H1 (cell line): ENCODE results near the gene WDR7. TPM values are rescaled to one million over a fixed set of nuclear protein-coding genes. Genes with fewer than 3 reads are reported as not detected.

Source experiments
- CTCF ChIA-PET: fragments of 300-600 bp; sonication (Branson Sonifier 250); formaldehyde crosslinking; loops from one replicate; lab custom pipeline; 2021; ENCODE audit not compliant: partially characterized antibody; lab: Charles Lee
- POLR2A ChIA-PET: fragments of 300-600 bp; sonication (Branson Sonifier 250); formaldehyde crosslinking; loops from one replicate; lab custom pipeline; 2021; ENCODE audit warnings: inconsistent platforms; ENCODE audit not compliant: partially characterized antibody; lab: Charles Lee
- DNase-seq, 2 experiments: peaks; one replicate each; pipeline versions ENCODE4 v3.0.0 to v3.0.0-alpha.2; 2010 to 2022; ENCODE audit warnings: low spot score in 2 of 2, low read depth in 1 of 2, mixed read lengths in 1 of 2
- FAIRE-seq: peaks from 2 replicates; lab custom pipeline; 2011; peaks lifted over from hg19 to GRCh38; lab: Jason Lieb, UNC
- H2AFZ ChIP-seq: 2 replicates; pipeline ENCODE4 v1.8.1; 2012; ENCODE audit warnings: low read length, inconsistent platforms
- H2AK5ac ChIP-seq: 2 replicates; pipeline ENCODE4 v1.6.1; 2013; ENCODE audit warnings: low read depth, low read length
- H2BK120ac ChIP-seq: replicated peaks from 2 replicates; pipeline ENCODE3; 2013; ENCODE audit warnings: low read depth, low read length, inconsistent platforms
- H2BK12ac ChIP-seq: 2 replicates; pipeline ENCODE4 v1.6.1; 2013; ENCODE audit warnings: low read depth, low read length
- H2BK15ac ChIP-seq: 2 replicates; pipeline ENCODE4 v1.6.1; 2013; ENCODE audit warnings: low read length
- H2BK20ac ChIP-seq: 2 replicates; pipeline ENCODE4 v1.6.1; 2013; ENCODE audit warnings: low read length
- H2BK5ac ChIP-seq: 2 replicates; pipeline ENCODE4 v1.6.1; 2013; ENCODE audit warnings: low read depth, low read length
- H3K14ac ChIP-seq: 2 replicates; pipeline ENCODE4 v1.6.1; 2013; ENCODE audit warnings: inconsistent platforms; ENCODE audit not compliant: insufficient read length
- H3K18ac ChIP-seq: 2 replicates; pipeline ENCODE4 v1.6.1; 2013; ENCODE audit warnings: low read length; ENCODE audit errors: extremely low read depth
- H3K23ac ChIP-seq: 2 replicates; pipeline ENCODE4 v1.6.1; 2013; ENCODE audit warnings: inconsistent platforms; ENCODE audit not compliant: insufficient read length
- H3K23me2 ChIP-seq: 2 replicates; pipeline ENCODE4 v1.6.1; 2013; ENCODE audit warnings: low read depth, low read length
- H3K27ac ChIP-seq: 2 replicates; pipeline ENCODE4 v1.6.1; 2011; ENCODE audit warnings: low read depth, low read length, inconsistent platforms
- H3K27me3 ChIP-seq, 4 experiments: replicated peaks in 1 of 4; 1 replicate in 1 of 4; 2 replicates in 3 of 4; pipeline versions ENCODE4 v1.6.1 to v1.8.1; 2011 to 2013; ENCODE audit warnings: low read length in 3 of 4, mild to moderate bottlenecking in 3 of 4, inconsistent platforms in 2 of 4, mixed read lengths in 2 of 4, moderate library complexity in 1 of 4; ENCODE audit not compliant: control insufficient read depth in 3 of 4, insufficient read depth in 3 of 4; ENCODE audit errors: extremely low read depth in 1 of 4
- H3K36me3 ChIP-seq, 4 experiments: 2 replicates each; pipeline versions ENCODE4 v1.6.1 to v1.8.1; 2011 to 2013; ENCODE audit warnings: mild to moderate bottlenecking in 4 of 4, low read length in 3 of 4, moderate library complexity in 2 of 4, control low read depth in 1 of 4, inconsistent platforms in 1 of 4; ENCODE audit not compliant: insufficient read depth in 4 of 4, control insufficient read depth in 2 of 4
- H3K4ac ChIP-seq: replicated peaks from 2 replicates; pipeline ENCODE3; 2013; ENCODE audit warnings: low read length, low read depth, mixed read lengths, inconsistent platforms; ENCODE audit not compliant: insufficient read length
- H3K4me1 ChIP-seq, 4 experiments: replicated peaks in 1 of 4; 1 replicate in 1 of 4; 2 replicates in 3 of 4; pipeline versions ENCODE4 v1.6.1 to v1.8.1; 2011 to 2013; ENCODE audit warnings: low read length in 3 of 4, inconsistent platforms in 2 of 4, mixed read lengths in 1 of 4; ENCODE audit not compliant: insufficient read depth in 4 of 4, control insufficient read depth in 3 of 4
- H3K4me2 ChIP-seq, 2 experiments: 2 replicates each; pipeline versions ENCODE4 v1.6.1 to v1.8.1; 2011 to 2013; ENCODE audit warnings: low read depth in 2 of 2, low read length in 2 of 2, control low read depth in 1 of 2, inconsistent platforms in 1 of 2, mild to moderate bottlenecking in 1 of 2; ENCODE audit not compliant: insufficient read depth in 1 of 2
- H3K4me3 ChIP-seq, 4 experiments: fragments of 200-600, 300-600 bp in 1 of 4; sonication (generic), shearing (Covaris generic), sonication (Bioruptor Twin) in 1 of 4; 2 replicates each; pipeline versions ENCODE4 v1.5.1 to v1.8.1; 2011 to 2016; ENCODE audit warnings: low read length in 4 of 4, low read depth in 3 of 4, control low read depth in 2 of 4, inconsistent platforms in 2 of 4, mild to moderate bottlenecking in 2 of 4, mixed read lengths in 1 of 4, moderate library complexity in 1 of 4; ENCODE audit not compliant: insufficient read depth in 2 of 4; ENCODE audit errors: extremely low read depth in 1 of 4
- H3K56ac ChIP-seq: replicated peaks from 2 replicates; pipeline ENCODE3; 2013; ENCODE audit warnings: low read depth, mild to moderate bottlenecking, mixed read lengths, low read length, inconsistent platforms; ENCODE audit not compliant: insufficient read length
- H3K79me1 ChIP-seq: 2 replicates; pipeline ENCODE4 v1.6.1; 2013; ENCODE audit warnings: low read depth, low read length, control low read depth
- H3K79me2 ChIP-seq, 2 experiments: 2 replicates each; pipeline versions ENCODE4 v1.6.1 to v1.8.1; 2012 to 2013; ENCODE audit warnings: low read length in 2 of 2, mild to moderate bottlenecking in 2 of 2, inconsistent platforms in 1 of 2; ENCODE audit not compliant: insufficient read depth in 2 of 2, control insufficient read depth in 1 of 2
- H3K9ac ChIP-seq, 4 experiments: replicated peaks in 1 of 4; 1 replicate in 1 of 4; 2 replicates in 3 of 4; pipeline versions ENCODE4 v1.6.1 to v1.8.1; 2011 to 2013; ENCODE audit warnings: low read depth in 3 of 4, low read length in 3 of 4, control low read depth in 2 of 4, mild to moderate bottlenecking in 2 of 4, moderate library complexity in 2 of 4, inconsistent platforms in 1 of 4; ENCODE audit errors: extremely low read depth in 1 of 4
- H3K9me3 ChIP-seq, 2 experiments: 2 replicates each; pipeline versions ENCODE4 v1.6.1 to v1.8.1; 2012 to 2013; ENCODE audit warnings: mild to moderate bottlenecking in 2 of 2, moderate library complexity in 2 of 2, control low read depth in 1 of 2, inconsistent platforms in 1 of 2, low read depth in 1 of 2, low read length in 1 of 2, mixed read lengths in 1 of 2; ENCODE audit not compliant: insufficient read depth in 2 of 2
- H4K20me1 ChIP-seq, 2 experiments: replicated peaks in 1 of 2; 2 replicates each; pipeline versions ENCODE3 to v1.8.1; 2011 to 2013; ENCODE audit warnings: inconsistent platforms in 2 of 2, low read length in 2 of 2, mild to moderate bottlenecking in 1 of 2; ENCODE audit not compliant: insufficient read depth in 2 of 2, control insufficient read depth in 1 of 2
- H4K5ac ChIP-seq: 2 replicates; pipeline ENCODE4 v1.6.1; 2013; ENCODE audit warnings: low read length, low read depth, mixed read lengths, inconsistent platforms; ENCODE audit not compliant: insufficient read length
- H4K8ac ChIP-seq: 2 replicates; pipeline ENCODE4 v1.8.0; 2013; ENCODE audit warnings: mild to moderate bottlenecking, moderate library complexity, low read length, inconsistent platforms; ENCODE audit not compliant: insufficient read depth; ENCODE audit errors: extremely low read depth
- H4K91ac ChIP-seq: replicated peaks from 2 replicates; pipeline ENCODE3; 2013; ENCODE audit warnings: low read length, mixed read lengths, inconsistent platforms; ENCODE audit not compliant: insufficient read length
- KDM1A ChIP-seq: fragments of 200-600, 300-600 bp; sonication (generic); IDR thresholded peaks from 2 replicates; pipeline ENCODE4 v1.7.1; 2016; ENCODE audit warnings: mild to moderate bottlenecking, low read length, borderline replicate concordance
- TCF12 ChIP-seq: IDR thresholded peaks from 2 replicates; pipeline ENCODE4 v1.6.1; 2011; ENCODE audit warnings: low read depth, mild to moderate bottlenecking, low read length
- WGBS, 2 experiments: shearing (Covaris generic) in 1 of 2; methylation state at CpG; one replicate each; pipeline versions ENCODE4 v1.1.6 to v1.1.7; 2013 to 2015; ENCODE audit warnings: low lambda C conversion rate in 2 of 2, mixed read lengths in 2 of 2, inconsistent platforms in 1 of 2, low coverage in 1 of 2, missing lambda C conversion rate in 1 of 2; ENCODE audit not compliant: insufficient replicate concordance in 2 of 2, insufficient coverage in 1 of 2, insufficient read length in 1 of 2; ENCODE audit errors: extremely low coverage in 1 of 2, missing lambda C conversion rate in 1 of 2; 5-methylcytosine and 5-hydroxymethylcytosine counted together
- polyA plus RNA-seq, 7 experiments: library from polyadenylated mRNA; depleted of rRNA in 3 of 7; stranded (reverse) in 5 of 7; unstranded in 2 of 7; fragments of >200 nt in 5 of 7; fragments of 200-250 nt in 2 of 7; gene quantifications; 1 replicate in 5 of 7; 2 replicates in 1 of 7; 4 replicates in 1 of 7; pipeline versions ENCODE4 v1.2.1 to v1.2.3, GENCODE V29; 2011 to 2013; ENCODE audit warnings: missing spikeins in 2 of 7, mixed read lengths in 2 of 7
- total RNA-seq: library from RNA; stranded (reverse); fragmentation: NEBNext Ultra II Directional; extraction: Animal tissue kit (Norgen Biotek cat#: 25700); gene quantifications from 2 replicates; pipeline ENCODE4 v1.2.1, GENCODE V29; 2021

The WDR7 gene
- total and polyA plus RNA-seq, 2 of the 8 experiments (the other 6 are each of a cell fraction or from before 2014, with no cell fraction given) = 5.5 to 15.2 TPM

- no peak overlapping the region for H4K91ac ChIP-seq
- TF ChIP-seq TCF12 (no peak), KDM1A (no peak)
- H3K56ac ChIP-seq = no peak overlapping the region
- no peak for DNase-seq
- no peak for FAIRE-seq
- no peaks in the 10 kb centered on the region for H3K79me1 ChIP-seq
- no peak overlapping the region for H2AK5ac ChIP-seq
- H2BK15ac ChIP-seq = no peak overlapping the region
- no peak overlapping the region for H3K4me2 ChIP-seq
- H2AFZ ChIP-seq = no peak overlapping the region
- H3K14ac ChIP-seq = no peak overlapping the region
- no peak overlapping the region for H3K4me3 ChIP-seq
- WGBS, 2 experiments = 55% methylated on average over 6 of the region's 7 CpGs; no CpG with 5 or more reads in 1 of the 2 experiments
- H3K36me3 ChIP-seq = no peaks in the 10 kb centered on the region
- H3K27me3 ChIP-seq = no peaks in the 10 kb centered on the region
- 0 out of 2 replicates have a peak overlapping the region, but pooled peaks have one; percentile 84 for H2BK20ac ChIP-seq
- no peaks in the 10 kb centered on the region for H3K79me2 ChIP-seq
- no peak overlapping the region for H3K4ac ChIP-seq
- H2BK5ac ChIP-seq = no peak overlapping the region
- no peaks in the 10 kb centered on the region for H3K23me2 ChIP-seq
- no peak overlapping the region for H4K8ac ChIP-seq
- ChIA-PET POLR2A (no interaction called here), CTCF (interaction anchor here (0.5 to 1.2 kb wide), 3 partner anchors 63 to 811 kb away, joined by 3 read pairs; no protein-coding TSS in a partner anchor)
- no peaks in the 10 kb centered on the region for H4K20me1 ChIP-seq
- H3K9me3 ChIP-seq = no peaks in the 10 kb centered on the region
- peaks cover 0 to 6% (median 0%) of the 10 kb centered on the region in 4 experiments; a peak in 1 of 7 replicates for H3K4me1 ChIP-seq
- no peak overlapping the region for H3K18ac ChIP-seq
- H2BK12ac ChIP-seq = no peak overlapping the region; the same call in 1 of the 2 replicates
- H3K27ac ChIP-seq = no peak overlapping the region
- no peak overlapping the region for H3K23ac ChIP-seq
- H3K9ac ChIP-seq = no peak overlapping the region
- no peak overlapping the region for H2BK120ac ChIP-seq
- H4K5ac ChIP-seq = no peak overlapping the region
Measured at GRCh38 chr18:57085371-57085770, 434.2 kb downstream of the WDR7 start.
